ENCODE measurements around the gene MYOG. TPM values are rescaled to one million over a fixed set of nuclear protein-coding genes. Genes with fewer than 3 reads are reported as not detected.

Gene MYOG
- total RNA-seq, 1 donor = not detected

- TF ChIP-seq CTCF (IDR thresholded peaks at IDR 0.05; ENCODE audit: insufficient read depth, low read length) = no peak
- no peak for DNase-seq (ENCODE audit: low read depth)
- H3K4me3 ChIP-seq (ENCODE audit: low read depth, low read length) = peak overlapping the region; percentile 58
These were observed 43.1 kb upstream of the MYOG start for GRCh38 chr1:203128716-203129500.

- DNase-seq (ENCODE audit: low read depth) = no peak
- TF ChIP-seq CTCF (IDR thresholded peaks at IDR 0.05; ENCODE audit: insufficient read depth, low read length) = no peak
- H3K4me3 ChIP-seq (ENCODE audit: low read depth, low read length) = peak overlapping the region; percentile 58
These were observed 42.6 kb upstream of the MYOG start for GRCh38 chr1:203128431-203128715.

GRCh38 chr1:203127666-203128430 lies 42.0 kb upstream of the MYOG start, which contains the start of gene ADORA1:
Gene ADORA1, plus strand, starts transcription at chr1:203127726. Its CDS starts 1,116 bp downstream, at chr1:203128842.
- H3K4me3 ChIP-seq (ENCODE audit: low read depth, low read length) = peak within 1 kb of the TSS; percentile 58
- TF ChIP-seq CTCF (IDR thresholded peaks at IDR 0.05; ENCODE audit: insufficient read depth, low read length) = peak; percentile 22
- DNase-seq (ENCODE audit: low read depth) = peak; percentile 47

- no peak for DNase-seq (ENCODE audit: low read depth)
- no peak for TF ChIP-seq CTCF (IDR thresholded peaks at IDR 0.05; ENCODE audit: insufficient read depth, low read length)
- H3K4me3 ChIP-seq (ENCODE audit: low read depth, low read length) = peak overlapping the region; percentile 58
These were observed 41.3 kb upstream of the MYOG start for GRCh38 chr1:203126866-203127665.

- TF ChIP-seq CTCF (IDR thresholded peaks at IDR 0.05; ENCODE audit: insufficient read depth, low read length) = peak; percentile 59
- H3K4me3 ChIP-seq (ENCODE audit: low read depth, low read length) = no peak overlapping the region
- peak; percentile 40 for DNase-seq (ENCODE audit: low read depth)
These were observed 40.5 kb upstream of the MYOG start for GRCh38 chr1:203126151-203126865.

All from fibroblast of the aortic adventitia (primary cell).